Caco-2 (cell line): ENCODE data around the gene MAN2A1. TPM values are rescaled to one million over a fixed set of nuclear protein-coding genes. Genes with fewer than 3 reads are reported as not detected.

Source experiments
- BruUV-seq: library from RNA; stranded (reverse); fragments of 400-500 nt; replicated peaks from 2 replicates; lab custom pipeline; 2021; lab: Mats Ljungman, UMichigan
- CTCF ChIA-PET: fragments of 300-600 bp; sonication (Branson Sonifier 250); formaldehyde crosslinking; loops from one replicate; lab custom pipeline; 2022; ENCODE audit warnings: antibody characterized with exemption; lab: Charles Lee
- POLR2A ChIA-PET: fragments of 300-600 bp; sonication (Branson Sonifier 250); formaldehyde crosslinking; loops from one replicate; lab custom pipeline; 2022; ENCODE audit warnings: antibody characterized with exemption; lab: Charles Lee
- DNase-seq, 2 experiments: peaks; one replicate each; pipeline versions ENCODE4 v3.0.0 to v3.0.0-alpha.2; 2020 to 2022
- H3K27me3 ChIP-seq: replicated peaks from 2 replicates; pipeline ENCODE4 v1.6.0; 2011; ENCODE audit warnings: low read length; ENCODE audit not compliant: control insufficient read depth, insufficient read depth
- H3K36me3 ChIP-seq: 2 replicates; pipeline ENCODE4 v1.5.1; 2011; ENCODE audit warnings: low read length; ENCODE audit not compliant: control insufficient read depth, insufficient read depth
- H3K4me1 ChIP-seq: fragments of 250-450 bp; sonication (Bioruptor Pico); 2 replicates; pipeline ENCODE4 v1.5.1; 2020; ENCODE audit warnings: mild to moderate bottlenecking
- H3K4me3 ChIP-seq: 2 replicates; pipeline ENCODE4 v1.5.1; 2011; ENCODE audit warnings: low read depth, mild to moderate bottlenecking, control low read depth, low read length
- H3K9me3 ChIP-seq: fragments of 250-450 bp; sonication (Bioruptor Pico); 2 replicates; pipeline ENCODE4 v1.5.1; 2020; ENCODE audit warnings: mild to moderate bottlenecking, moderate library complexity
- H3K27ac Mint-ChIP-seq: one replicate; pipeline ENCODE4 v1.8.0; 2022; ENCODE audit warnings: mixed read lengths; ENCODE audit not compliant: unreplicated experiment
- H3K27me3 Mint-ChIP-seq: one replicate; pipeline ENCODE4 v1.8.0; 2022; ENCODE audit warnings: mixed read lengths; ENCODE audit not compliant: insufficient read depth, unreplicated experiment
- H3K36me3 Mint-ChIP-seq: one replicate; pipeline ENCODE4 v1.8.0; 2022; ENCODE audit warnings: mild to moderate bottlenecking, mixed read lengths; ENCODE audit not compliant: insufficient read depth, unreplicated experiment
- H3K4me1 Mint-ChIP-seq: one replicate; pipeline ENCODE4 v1.8.0; 2022; ENCODE audit warnings: low read depth, mixed read lengths; ENCODE audit not compliant: unreplicated experiment
- H3K4me3 Mint-ChIP-seq: one replicate; pipeline ENCODE4 v1.8.0; 2022; ENCODE audit warnings: mild to moderate bottlenecking, moderate library complexity, mixed read lengths; ENCODE audit not compliant: unreplicated experiment
- H3K9me3 Mint-ChIP-seq: one replicate; pipeline ENCODE4 v1.8.0; 2022; ENCODE audit warnings: mixed read lengths; ENCODE audit not compliant: unreplicated experiment
- intact Hi-C: fragments of 100-400 bp; cut with micrococcal nuclease; formaldehyde crosslinking; loops from one replicate; pipeline ENCODE4 v1.10.0; 2022; ENCODE audit not compliant: unreplicated experiment
- total RNA-seq: library from RNA; stranded (reverse); gene quantifications from 2 replicates; pipeline ENCODE4 v1.2.3, GENCODE V29; 2022
- TF ChIP-seq, protein P1 (sequence below), 2 experiments: fragments of 200-600 bp in 1 of 2; IDR thresholded peaks; 1 replicate in 1 of 2; 2 replicates in 1 of 2; pipeline versions ENCODE4 v1.5.1 to v1.8.0; 2011 to 2022; ENCODE audit warnings: antibody characterized with exemption in 1 of 2, control low read depth in 1 of 2, inconsistent platforms in 1 of 2, low read depth in 1 of 2, low read length in 1 of 2, mild to moderate bottlenecking in 1 of 2, moderate library complexity in 1 of 2; ENCODE audit not compliant: insufficient read depth in 1 of 2, severe bottlenecking in 1 of 2, unreplicated experiment in 1 of 2

The MAN2A1 gene
- total RNA-seq, 1 experiment from 2014 or later: 57.3 TPM

DNA sequence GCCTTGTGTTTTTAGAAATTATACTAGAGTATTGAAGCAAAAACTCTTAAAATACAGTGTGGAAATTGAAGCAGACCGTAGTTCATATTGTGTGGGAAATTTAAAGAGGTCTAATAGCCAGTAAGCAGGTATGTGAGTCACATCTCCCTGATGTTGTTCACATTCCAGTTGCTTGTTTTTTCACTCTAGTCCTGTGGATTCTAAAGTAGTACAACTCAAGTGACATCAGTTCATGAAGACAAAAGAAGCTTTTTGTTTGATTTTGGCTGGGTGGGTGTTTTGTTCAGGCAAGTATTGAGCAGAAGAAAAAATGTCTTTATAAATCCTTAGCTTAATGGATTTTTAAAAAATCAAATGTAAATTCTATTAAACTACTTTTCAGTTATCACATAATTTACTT lies 216.2 kb downstream of the MAN2A1 start:
- Histone ChIP-seq H3K9me3 (no peaks in the 10 kb centered on the region; the same call in 1 of the 2 replicates), H3K36me3 (no peaks in the 10 kb centered on the region), H3K27me3 (no peaks in the 10 kb centered on the region), H3K4me1 (peaks cover 22% of the 10 kb centered on the region), H3K4me3 (no peak overlapping the region)
- Mint-ChIP-seq H3K9me3 (no peaks in the 10 kb centered on the region), H3K27me3 (no peaks in the 10 kb centered on the region), H3K4me1 (peaks cover 16% of the 10 kb centered on the region), H3K27ac (no peak overlapping the region), H3K36me3 (no peaks in the 10 kb centered on the region), H3K4me3 (no peak overlapping the region)
- no TSS peak for BruUV-seq
- ChIA-PET POLR2A (no interaction called here), CTCF (no interaction called here)
- no peak for DNase-seq
- TF ChIP-seq, protein P1, sequence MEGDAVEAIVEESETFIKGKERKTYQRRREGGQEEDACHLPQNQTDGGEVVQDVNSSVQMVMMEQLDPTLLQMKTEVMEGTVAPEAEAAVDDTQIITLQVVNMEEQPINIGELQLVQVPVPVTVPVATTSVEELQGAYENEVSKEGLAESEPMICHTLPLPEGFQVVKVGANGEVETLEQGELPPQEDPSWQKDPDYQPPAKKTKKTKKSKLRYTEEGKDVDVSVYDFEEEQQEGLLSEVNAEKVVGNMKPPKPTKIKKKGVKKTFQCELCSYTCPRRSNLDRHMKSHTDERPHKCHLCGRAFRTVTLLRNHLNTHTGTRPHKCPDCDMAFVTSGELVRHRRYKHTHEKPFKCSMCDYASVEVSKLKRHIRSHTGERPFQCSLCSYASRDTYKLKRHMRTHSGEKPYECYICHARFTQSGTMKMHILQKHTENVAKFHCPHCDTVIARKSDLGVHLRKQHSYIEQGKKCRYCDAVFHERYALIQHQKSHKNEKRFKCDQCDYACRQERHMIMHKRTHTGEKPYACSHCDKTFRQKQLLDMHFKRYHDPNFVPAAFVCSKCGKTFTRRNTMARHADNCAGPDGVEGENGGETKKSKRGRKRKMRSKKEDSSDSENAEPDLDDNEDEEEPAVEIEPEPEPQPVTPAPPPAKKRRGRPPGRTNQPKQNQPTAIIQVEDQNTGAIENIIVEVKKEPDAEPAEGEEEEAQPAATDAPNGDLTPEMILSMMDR (IDR thresholded peaks at IDR 0.05; ENCODE audit: insufficient read depth in 1 of 2, low read depth in 1 of 2, low read length in 1 of 2, severe bottlenecking in 1 of 2, unreplicated experiment in 1 of 2): no peak
- intact Hi-C loops: no loop called here

DNA sequence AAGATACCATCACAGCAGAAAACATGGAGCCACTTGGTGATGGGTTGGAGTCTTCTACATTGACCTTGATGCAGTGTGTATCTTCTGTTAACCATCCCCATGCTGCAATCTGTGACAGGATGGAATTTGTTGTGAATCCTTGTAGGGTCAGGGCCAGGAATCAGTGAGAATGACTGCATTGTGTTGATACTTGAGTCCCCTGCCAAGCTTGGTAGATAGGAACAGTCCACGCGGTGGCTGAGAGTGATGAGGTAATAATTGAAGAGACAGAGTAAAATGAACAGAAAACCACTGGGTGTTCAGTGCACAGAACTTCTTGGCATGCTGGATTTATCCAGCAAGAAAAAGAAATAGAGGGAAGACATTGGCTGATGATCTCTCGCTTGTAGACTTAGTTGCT lies 217.5 kb downstream of the MAN2A1 start:
- DNase-seq: no peak
- ChIA-PET CTCF (no interaction called here), POLR2A (no interaction called here)
- Histone ChIP-seq H3K36me3 (no peaks in the 10 kb centered on the region), H3K4me3 (no peak overlapping the region), H3K4me1 (peaks cover 13% of the 10 kb centered on the region), H3K27me3 (no peaks in the 10 kb centered on the region), H3K9me3 (no peaks in the 10 kb centered on the region; the same call in 1 of the 2 replicates)
- Mint-ChIP-seq H3K27me3 (no peaks in the 10 kb centered on the region), H3K36me3 (no peaks in the 10 kb centered on the region), H3K9me3 (no peaks in the 10 kb centered on the region), H3K27ac (no peak overlapping the region), H3K4me1 (peaks cover 9% of the 10 kb centered on the region), H3K4me3 (no peak overlapping the region)
- intact Hi-C loops: no loop called here
- TF ChIP-seq, protein P1 (IDR thresholded peaks at IDR 0.05; ENCODE audit: insufficient read depth in 1 of 2, low read depth in 1 of 2, low read length in 1 of 2, severe bottlenecking in 1 of 2, unreplicated experiment in 1 of 2): no peak
- BruUV-seq: no TSS peak

DNA sequence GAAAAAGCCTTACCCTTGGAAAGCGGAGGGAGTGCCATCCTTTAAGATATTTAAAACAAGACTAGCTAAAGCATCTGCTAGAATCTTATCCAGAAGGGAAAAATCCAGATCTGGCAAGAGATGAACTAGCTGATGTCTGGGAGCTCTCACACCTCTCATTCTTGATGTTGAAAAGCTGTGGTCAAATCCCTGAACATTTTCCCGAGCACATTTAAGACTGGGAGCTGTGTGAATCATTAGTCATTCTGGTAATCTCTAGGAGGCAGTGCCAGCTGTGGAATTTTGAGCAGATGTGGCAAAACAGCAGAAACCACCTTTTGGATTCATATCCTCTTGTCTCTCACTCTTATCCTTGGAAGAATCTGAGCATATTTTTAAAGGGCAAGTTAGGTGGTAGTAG lies 218.0 kb downstream of the MAN2A1 start:
- no peaks in the 10 kb centered on the region for H3K36me3 ChIP-seq
- Mint-ChIP-seq H3K9me3 (no peaks in the 10 kb centered on the region), H3K36me3 (no peaks in the 10 kb centered on the region), H3K27me3 (no peaks in the 10 kb centered on the region), H3K4me3 (no peak overlapping the region), H3K27ac (no peak overlapping the region), H3K4me1 (peaks cover 4% of the 10 kb centered on the region)
- intact Hi-C loops: no loop called here
- H3K27me3 ChIP-seq: no peaks in the 10 kb centered on the region
- H3K4me1 ChIP-seq: peaks cover 8% of the 10 kb centered on the region
- ChIA-PET POLR2A (no interaction called here), CTCF (no interaction called here)
- BruUV-seq: no TSS peak
- TF ChIP-seq, protein P1 (IDR thresholded peaks at IDR 0.05; ENCODE audit: insufficient read depth in 1 of 2, low read depth in 1 of 2, low read length in 1 of 2, severe bottlenecking in 1 of 2, unreplicated experiment in 1 of 2): no peak
- no peak overlapping the region for H3K4me3 ChIP-seq
- DNase-seq: no peak
- H3K9me3 ChIP-seq: no peaks in the 10 kb centered on the region; the same call in 1 of the 2 replicates
